T-cell (primary cell): ENCODE data around the gene PDE4B. TPM values are rescaled to one million over a fixed set of nuclear protein-coding genes. Genes with fewer than 3 reads are reported as not detected.

Experiments
- ATAC-seq, 4 experiments: fragments of 200-7000 bp in 3 of 4; fragments of 150-1000 bp in 1 of 4; cut with Tn5 transposase; replicated peaks in 1 of 4; 1 replicate in 3 of 4; 2 replicates in 1 of 4; pipeline ENCODE4 v1.10.0; 2021; ENCODE audit warnings: moderate library complexity in 3 of 4, mild to moderate bottlenecking in 2 of 4, moderate number of reproducible peaks in 1 of 4
- CTCF ChIA-PET, 2 donors: fragments of 300-600 bp; sonication (Branson Sonifier 250); formaldehyde crosslinking; loops; one replicate each; lab custom pipeline; 2022; ENCODE audit warnings: antibody characterized with exemption in 2 of 2; lab: Charles Lee
- POLR2A ChIA-PET, 2 donors: fragments of 300-600 bp; sonication (Branson Sonifier 250); formaldehyde crosslinking; loops; one replicate each; lab custom pipeline; 2022; ENCODE audit warnings: antibody characterized with exemption in 2 of 2; lab: Charles Lee
- DNase-seq, 35 experiments: peaks; one replicate each; pipeline versions ENCODE4 v3.0.0 to v3.0.0-alpha.2; 2013 to 2023
- H3K27ac ChIP-seq: one replicate; pipeline ENCODE4 v1.5.1; 2013; ENCODE audit warnings: low read length
- H3K27me3 ChIP-seq, 2 experiments: replicated peaks in 1 of 2; 1 replicate in 1 of 2; 2 replicates in 1 of 2; pipeline versions ENCODE4 v1.6.1 to v1.7.0; 2013; ENCODE audit warnings: low read length in 1 of 2, mixed read lengths in 1 of 2; ENCODE audit not compliant: control insufficient read depth in 2 of 2, insufficient read depth in 2 of 2; ENCODE audit errors: extremely low read depth in 1 of 2
- H3K36me3 ChIP-seq, 2 donors: 1 replicate in 1 of 2; 2 replicates in 1 of 2; pipeline versions ENCODE4 v1.6.1 to v1.7.0; 2013; ENCODE audit warnings: low read length in 1 of 2; ENCODE audit not compliant: control insufficient read depth in 2 of 2, insufficient read depth in 1 of 2; ENCODE audit errors: extremely low read depth in 1 of 2
- H3K4me1 ChIP-seq, 2 experiments: 1 replicate in 1 of 2; 2 replicates in 1 of 2; pipeline versions ENCODE4 v1.6.1 to v1.7.0; 2013; ENCODE audit warnings: low read length in 2 of 2, mixed read lengths in 1 of 2; ENCODE audit not compliant: insufficient read depth in 2 of 2, control insufficient read depth in 1 of 2; ENCODE audit errors: extremely low read depth in 1 of 2
- H3K4me3 ChIP-seq, 2 donors: 1 replicate in 1 of 2; 2 replicates in 1 of 2; pipeline versions ENCODE4 v1.5.1 to v1.7.0; 2013; ENCODE audit warnings: mild to moderate bottlenecking in 2 of 2, low read length in 1 of 2, moderate library complexity in 1 of 2; ENCODE audit not compliant: control insufficient read depth in 1 of 2; ENCODE audit errors: extremely low read depth in 1 of 2
- H3K9me3 ChIP-seq: 2 replicates; pipeline ENCODE4 v1.7.0; 2013
- H3K27ac Mint-ChIP-seq, 2 donors: one replicate each; pipeline ENCODE4 v1.8.0; 2020 to 2021; ENCODE audit warnings: mild to moderate bottlenecking in 2 of 2, mixed read lengths in 2 of 2
- H3K27me3 Mint-ChIP-seq, 2 donors: one replicate each; pipeline ENCODE4 v1.8.0; 2021 to 2022; ENCODE audit warnings: mixed read lengths in 2 of 2
- H3K36me3 Mint-ChIP-seq: one replicate; pipeline ENCODE4 v1.8.0; 2021; ENCODE audit warnings: mixed read lengths
- H3K4me1 Mint-ChIP-seq, 3 donors: one replicate each; pipeline ENCODE4 v1.8.0; 2020 to 2022; ENCODE audit warnings: mixed read lengths in 3 of 3, mild to moderate bottlenecking in 1 of 3
- H3K4me3 Mint-ChIP-seq, 3 donors: one replicate each; pipeline ENCODE4 v1.8.0; 2020 to 2022; ENCODE audit warnings: mild to moderate bottlenecking in 3 of 3, mixed read lengths in 3 of 3, moderate library complexity in 3 of 3
- H3K9me3 Mint-ChIP-seq, 3 donors: one replicate each; pipeline ENCODE4 v1.8.0; 2020 to 2022; ENCODE audit warnings: mixed read lengths in 3 of 3
- WGBS: methylation state at CpG from one replicate; pipeline ENCODE4 v1.1.5; 2013; ENCODE audit warnings: missing lambda C conversion rate; ENCODE audit not compliant: insufficient coverage; 5-methylcytosine and 5-hydroxymethylcytosine counted together
- total RNA-seq, 35 experiments: library from RNA in 6 of 35; stranded (reverse) in 6 of 35; fragments of 120-200 nt in 1 of 35; gene quantifications; one replicate each; pipeline versions ENCODE4 v1.2.1 to v1.2.4 and lab custom pipeline; 2013 to 2026

The PDE4B gene
- total RNA-seq, 5 donors from 2014 or later (not counting 1 experiment from before 2014, with no cell fraction given), result 46.3 to 103 (median 54.1) TPM

- Mint-ChIP-seq H3K4me1 (peaks cover 80 to 89% (median 86%) of the 10 kb centered on the region in 3 donors), H3K27ac (peak overlapping the region; percentile 89 to 95), H3K4me3 (peak overlapping the region in 2 of 3 donors; percentile 4 to 15), H3K36me3 (peaks cover 64% of the 10 kb centered on the region), H3K9me3 (no peaks in the 10 kb centered on the region), H3K27me3 (no peaks in the 10 kb centered on the region)
- ATAC-seq (peak in 1 of 4 experiments; percentile 7), DNase-seq (no peak)
- Histone ChIP-seq H3K27me3 (no peaks in the 10 kb centered on the region), H3K27ac (peak overlapping the region; percentile 59), H3K4me1 (peaks cover 39 to 42% of the 10 kb centered on the region in 2 experiments), H3K4me3 (no peak overlapping the region), H3K9me3 (no peaks in the 10 kb centered on the region), H3K36me3 (peaks cover 9 to 63% of the 10 kb centered on the region in 2 donors)
- ChIA-PET CTCF (interaction anchor here in 1 of 2 donors (0.5 to 1.3 kb wide), 5 partner anchors 66 to 128 kb away, joined by 3 to 5 read pairs (median 3); no protein-coding TSS in a partner anchor), POLR2A (interaction anchor here (1.0 to 1.2 kb wide), 5 partner anchors 13 to 96 kb away, joined by 3 to 6 read pairs (median 4); no protein-coding TSS in a partner anchor)
- WGBS, result 22% methylated on average over 1 of the region's 4 CpGs
These were observed 577.8 kb downstream of the PDE4B start for GRCh38 chr1:66370462-66370971.

DNA sequence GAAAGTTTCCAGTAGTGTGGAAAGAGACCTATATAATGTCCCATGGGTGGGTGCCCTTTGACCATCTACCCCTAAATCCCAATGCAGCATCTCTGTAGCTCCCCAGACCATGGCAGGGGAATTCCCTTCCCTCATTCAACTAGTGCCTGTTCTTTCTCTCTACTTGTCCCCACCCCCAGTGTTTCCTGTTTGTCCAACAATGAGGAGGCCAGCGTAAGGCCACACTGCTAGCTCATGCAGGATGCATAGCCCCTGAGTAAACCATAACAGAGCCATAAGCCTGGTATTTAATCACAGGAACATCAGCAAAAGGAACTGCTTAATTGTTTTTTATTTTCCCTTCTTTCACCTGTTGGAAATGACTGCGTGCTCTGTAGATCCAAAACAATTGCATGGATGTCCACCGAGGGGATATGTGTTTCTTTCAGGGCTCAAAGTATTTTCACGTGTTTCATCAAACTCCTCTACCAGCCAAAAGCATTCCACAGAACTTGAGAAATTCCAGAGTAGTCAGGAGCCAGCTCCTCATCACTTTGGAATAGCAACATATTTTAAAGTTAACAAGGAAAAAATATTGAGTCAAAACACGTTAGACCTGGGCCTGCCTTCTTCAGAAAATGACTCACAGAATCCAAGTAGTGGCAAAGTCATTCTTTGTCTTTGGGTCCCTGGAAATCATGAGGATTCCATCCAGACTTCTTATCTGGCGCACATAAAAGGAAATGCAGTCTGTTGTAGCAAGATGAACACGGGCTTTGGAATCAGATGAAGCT, 578.7 kb downstream of the PDE4B start:
- ChIA-PET CTCF (interaction anchor here in 1 of 2 donors (1.0 to 1.3 kb wide), 2 partner anchors 65 to 129 kb away, joined by 3 to 5 read pairs; no protein-coding TSS in a partner anchor), POLR2A (interaction anchor here in 1 of 2 donors (1.2 kb wide), 1 partner anchor 40 kb away, joined by 4 read pairs; no protein-coding TSS in a partner anchor)
- Mint-ChIP-seq H3K4me3 (peak overlapping the region in 1 of 3 donors; percentile 56), H3K27ac (peak overlapping the region; percentile 86 to 87), H3K36me3 (peaks cover 56% of the 10 kb centered on the region), H3K4me1 (peaks cover 73 to 89% (median 87%) of the 10 kb centered on the region in 3 donors), H3K9me3 (no peaks in the 10 kb centered on the region), H3K27me3 (no peaks in the 10 kb centered on the region)
- Histone ChIP-seq H3K4me1 (peaks cover 38 to 46% of the 10 kb centered on the region in 2 experiments), H3K4me3 (no peak overlapping the region), H3K36me3 (peaks cover 9 to 54% of the 10 kb centered on the region in 2 donors), H3K9me3 (no peaks in the 10 kb centered on the region), H3K27me3 (no peaks in the 10 kb centered on the region), H3K27ac (peak overlapping the region; percentile 84)
- DNase-seq, result peak in 1 of 35 experiments; percentile 37
- WGBS, result 33% methylated on average over 1 of the region's 7 CpGs
- ATAC-seq, result peak in 1 of 4 experiments; percentile 24

DNA sequence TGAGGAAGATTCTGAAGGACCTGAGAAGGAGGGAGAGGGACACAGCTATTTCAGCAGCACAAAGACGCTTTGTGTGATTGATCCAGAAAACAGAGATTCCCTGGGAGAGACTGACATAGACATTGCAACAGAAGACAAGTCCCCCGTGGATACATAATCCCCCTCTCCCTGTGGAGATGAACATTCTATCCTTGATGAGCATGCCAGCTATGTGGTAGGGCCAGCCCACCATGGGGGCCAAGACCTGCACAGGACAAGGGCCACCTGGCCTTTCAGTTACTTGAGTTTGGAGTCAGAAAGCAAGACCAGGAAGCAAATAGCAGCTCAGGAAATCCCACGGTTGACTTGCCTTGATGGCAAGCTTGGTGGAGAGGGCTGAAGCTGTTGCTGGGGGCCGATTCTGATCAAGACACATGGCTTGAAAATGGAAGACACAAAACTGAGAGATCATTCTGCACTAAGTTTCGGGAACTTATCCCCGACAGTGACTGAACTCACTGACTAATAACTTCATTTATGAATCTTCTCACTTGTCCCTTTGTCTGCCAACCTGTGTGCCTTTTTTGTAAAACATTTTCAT, 579.9 kb downstream of the PDE4B start:
- peaks cover 61 to 84% (median 77%) of the 10 kb centered on the region in 3 donors for H3K4me1 Mint-ChIP-seq
- Histone ChIP-seq H3K4me3 (no peak overlapping the region), H3K9me3 (no peaks in the 10 kb centered on the region), H3K27me3 (no peaks in the 10 kb centered on the region), H3K4me1 (peaks cover 38 to 46% of the 10 kb centered on the region in 2 experiments), H3K36me3 (peaks cover 9 to 44% of the 10 kb centered on the region in 2 donors), H3K27ac (peak overlapping the region; percentile 84)
- H3K36me3 Mint-ChIP-seq, result peaks cover 44% of the 10 kb centered on the region
- no peaks in the 10 kb centered on the region for H3K27me3 Mint-ChIP-seq
- H3K27ac Mint-ChIP-seq, result peak overlapping the region; percentile 86 to 87
- DNase-seq (no peak), ATAC-seq (no peak)
- WGBS, result 38% methylated on average over 2 of the region's 6 CpGs
- POLR2A ChIA-PET, result interaction anchor here in 1 of 2 donors (0.7 kb wide), 2 partner anchors 9 to 21 kb away, joined by 4 read pairs; no protein-coding TSS in a partner anchor
- CTCF ChIA-PET, result interaction anchor here in 1 of 2 donors (0.6 to 1.0 kb wide), 2 partner anchors 74 to 399 kb away, joined by 3 to 7 read pairs; no protein-coding TSS in a partner anchor
- H3K4me3 Mint-ChIP-seq, result peak overlapping the region; percentile 10 to 56 (median 10)
- H3K9me3 Mint-ChIP-seq, result no peaks in the 10 kb centered on the region

GRCh38 chr1:66373157-66373591, 580.5 kb downstream of the PDE4B start:
- peak overlapping the region; percentile 84 for H3K27ac ChIP-seq
- H3K4me1 Mint-ChIP-seq, result peaks cover 60 to 84% (median 75%) of the 10 kb centered on the region in 3 donors
- peak in 1 of 4 experiments; percentile 20 for ATAC-seq
- peaks cover 38 to 46% of the 10 kb centered on the region in 2 experiments for H3K4me1 ChIP-seq
- no peak for DNase-seq
- WGBS, result 36% methylated on average over 2 of the region's 4 CpGs
- no peak overlapping the region for H3K4me3 ChIP-seq
- H3K27me3 Mint-ChIP-seq, result no peaks in the 10 kb centered on the region
- no peaks in the 10 kb centered on the region for H3K9me3 Mint-ChIP-seq
- H3K36me3 Mint-ChIP-seq, result peaks cover 41% of the 10 kb centered on the region
- no peaks in the 10 kb centered on the region for H3K27me3 ChIP-seq
- POLR2A ChIA-PET, result interaction anchor here in 1 of 2 donors (0.7 to 1.0 kb wide), 3 partner anchors 10 to 23 kb away, joined by 3 to 4 read pairs (median 4); no protein-coding TSS in a partner anchor
- H3K36me3 ChIP-seq, result peaks cover 9 to 38% of the 10 kb centered on the region in 2 donors
- H3K4me3 Mint-ChIP-seq, result peak overlapping the region in 2 of 3 donors; percentile 46 to 56
- H3K27ac Mint-ChIP-seq, result peak overlapping the region; percentile 86 to 87
- H3K9me3 ChIP-seq, result no peaks in the 10 kb centered on the region
- CTCF ChIA-PET, result interaction anchor here in 1 of 2 donors (0.6 to 1.0 kb wide), 2 partner anchors 73 to 400 kb away, joined by 3 to 7 read pairs; no protein-coding TSS in a partner anchor

DNA sequence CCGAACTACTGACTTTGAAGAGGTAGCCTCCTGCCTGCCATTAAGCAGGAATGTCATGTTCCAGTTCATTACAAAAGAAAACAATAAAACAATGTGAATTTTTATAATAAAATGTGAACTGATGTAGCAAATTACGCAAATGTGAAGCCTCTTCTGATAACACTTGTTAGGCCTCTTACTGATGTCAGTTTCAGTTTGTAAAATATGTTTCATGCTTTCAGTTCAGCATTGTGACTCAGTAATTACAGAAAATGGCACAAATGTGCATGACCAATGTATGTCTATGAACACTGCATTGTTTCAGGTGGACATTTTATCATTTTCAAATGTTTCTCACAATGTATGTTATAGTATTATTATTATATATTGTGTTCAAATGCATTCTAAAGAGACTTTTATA, 581.5 kb downstream of the PDE4B start:
- peaks cover 38 to 46% of the 10 kb centered on the region in 2 experiments for H3K4me1 ChIP-seq
- peak overlapping the region in 1 of 3 donors; percentile 56 for H3K4me3 Mint-ChIP-seq
- H3K36me3 Mint-ChIP-seq, result peaks cover 34% of the 10 kb centered on the region
- peak overlapping the region; percentile 84 for H3K27ac ChIP-seq
- H3K9me3 Mint-ChIP-seq, result no peaks in the 10 kb centered on the region
- ChIA-PET CTCF (interaction anchor here in 1 of 2 donors (0.6 to 1.0 kb wide), 5 partner anchors 22 to 92 kb away, joined by 3 to 4 read pairs (median 3); no protein-coding TSS in a partner anchor), POLR2A (interaction anchor here in 1 of 2 donors (0.6 to 1.0 kb wide), 6 partner anchors 9 to 57 kb away, joined by 3 to 4 read pairs (median 3); no protein-coding TSS in a partner anchor)
- H3K4me1 Mint-ChIP-seq, result peaks cover 56 to 79% (median 70%) of the 10 kb centered on the region in 3 donors
- peaks cover 6 to 29% of the 10 kb centered on the region in 2 donors for H3K36me3 ChIP-seq
- WGBS, result no CpG with 5 or more reads among the region's 2 CpGs
- peak in 3 of 4 experiments; percentile 15 to 28 (median 22) for ATAC-seq
- H3K27ac Mint-ChIP-seq, result peak overlapping the region; percentile 88 to 89
- H3K27me3 ChIP-seq, result no peaks in the 10 kb centered on the region
- H3K27me3 Mint-ChIP-seq, result no peaks in the 10 kb centered on the region
- peak in 1 of 35 experiments; percentile 37 for DNase-seq
- H3K4me3 ChIP-seq, result no peak overlapping the region
- H3K9me3 ChIP-seq, result no peaks in the 10 kb centered on the region
